Stimulated activated CD4-positive, alpha-beta T cell treated with anti-CD3 and anti-CD28 coated beads, Interleukin-12 subunit alpha, Interleukin-12 subunit beta, amount 100 ng/mL, for 48 hours (primary cell): ENCODE results near the gene CDH11.

Experiments used
- DNase-seq, 3 donors: peaks; one replicate each; pipeline ENCODE4 v3.0.0-alpha.2; 2020; ENCODE audit warnings: low read depth in 2 of 3, low spot score in 1 of 3

The CDH11 gene, protein sequence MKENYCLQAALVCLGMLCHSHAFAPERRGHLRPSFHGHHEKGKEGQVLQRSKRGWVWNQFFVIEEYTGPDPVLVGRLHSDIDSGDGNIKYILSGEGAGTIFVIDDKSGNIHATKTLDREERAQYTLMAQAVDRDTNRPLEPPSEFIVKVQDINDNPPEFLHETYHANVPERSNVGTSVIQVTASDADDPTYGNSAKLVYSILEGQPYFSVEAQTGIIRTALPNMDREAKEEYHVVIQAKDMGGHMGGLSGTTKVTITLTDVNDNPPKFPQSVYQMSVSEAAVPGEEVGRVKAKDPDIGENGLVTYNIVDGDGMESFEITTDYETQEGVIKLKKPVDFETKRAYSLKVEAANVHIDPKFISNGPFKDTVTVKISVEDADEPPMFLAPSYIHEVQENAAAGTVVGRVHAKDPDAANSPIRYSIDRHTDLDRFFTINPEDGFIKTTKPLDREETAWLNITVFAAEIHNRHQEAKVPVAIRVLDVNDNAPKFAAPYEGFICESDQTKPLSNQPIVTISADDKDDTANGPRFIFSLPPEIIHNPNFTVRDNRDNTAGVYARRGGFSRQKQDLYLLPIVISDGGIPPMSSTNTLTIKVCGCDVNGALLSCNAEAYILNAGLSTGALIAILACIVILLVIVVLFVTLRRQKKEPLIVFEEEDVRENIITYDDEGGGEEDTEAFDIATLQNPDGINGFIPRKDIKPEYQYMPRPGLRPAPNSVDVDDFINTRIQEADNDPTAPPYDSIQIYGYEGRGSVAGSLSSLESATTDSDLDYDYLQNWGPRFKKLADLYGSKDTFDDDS

DNA sequence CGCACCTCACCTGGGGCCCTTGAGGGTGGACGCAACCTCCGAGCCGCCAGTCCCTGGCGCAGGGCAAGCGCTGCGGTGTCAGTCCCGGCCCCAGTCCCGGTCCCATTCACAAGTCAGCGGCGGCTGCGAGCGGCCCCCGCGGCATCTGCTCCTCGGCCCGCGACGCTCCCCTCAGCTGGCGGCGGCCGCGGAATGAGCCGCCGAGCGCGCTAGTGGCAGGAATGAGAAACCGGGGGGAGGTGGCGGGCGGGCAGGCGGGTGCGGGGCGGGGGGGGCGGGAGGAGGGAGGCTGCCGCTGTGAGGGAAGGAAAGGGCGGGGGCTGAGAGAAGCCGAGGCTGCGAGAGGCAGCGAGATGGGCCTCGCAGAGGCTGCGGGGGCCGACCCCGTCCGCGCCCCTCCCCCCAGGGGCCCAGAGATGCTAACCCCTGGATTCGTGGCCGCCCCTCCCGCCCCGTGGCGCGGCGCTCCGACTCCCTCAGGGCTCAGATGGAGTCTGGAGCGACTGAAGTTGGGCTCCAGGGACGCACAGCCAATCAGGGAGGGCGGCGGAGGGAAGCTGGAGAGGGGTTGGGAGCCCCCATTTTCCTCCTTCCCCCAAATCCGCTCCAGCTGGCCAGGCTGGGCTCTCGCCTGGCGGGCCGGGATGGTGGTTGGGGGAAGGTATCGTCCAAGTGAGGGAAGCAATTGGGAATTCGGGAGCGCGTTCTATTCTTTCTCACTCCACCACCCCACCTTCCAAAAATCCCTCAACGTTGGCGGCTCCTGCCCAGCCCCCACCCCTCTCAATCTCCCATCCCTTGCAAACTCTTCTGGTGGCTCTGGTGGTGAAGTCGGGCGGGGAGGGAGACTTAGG is at the start of gene CDH11:
CDH11 (minus strand) TSS at position 194 of the 854 bp plus-strand sequence. CDS start 117,194 bp downstream, outside the sequence.
- DNase-seq: no peak

DNA sequence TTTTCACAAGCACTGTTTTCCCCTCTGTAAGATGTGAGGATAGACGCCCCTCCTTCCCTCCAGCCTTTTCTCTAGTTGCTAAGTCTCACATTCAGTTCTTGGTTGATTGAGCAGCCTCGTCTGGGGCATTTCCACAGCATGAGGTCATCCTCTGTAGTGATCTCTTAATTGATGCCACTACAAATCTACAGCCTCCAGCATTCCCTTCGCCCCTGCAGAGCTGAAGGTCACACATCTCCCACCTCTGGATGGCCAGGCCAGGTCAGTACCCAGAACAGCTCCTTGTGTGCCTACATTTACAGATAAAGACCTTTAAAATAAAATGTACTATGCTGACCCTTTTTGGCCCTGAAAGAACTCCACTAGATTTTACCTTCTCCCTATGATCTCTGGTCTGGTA is 32.5 kb upstream of the CDH11 start:
- DNase-seq: no peak

DNA sequence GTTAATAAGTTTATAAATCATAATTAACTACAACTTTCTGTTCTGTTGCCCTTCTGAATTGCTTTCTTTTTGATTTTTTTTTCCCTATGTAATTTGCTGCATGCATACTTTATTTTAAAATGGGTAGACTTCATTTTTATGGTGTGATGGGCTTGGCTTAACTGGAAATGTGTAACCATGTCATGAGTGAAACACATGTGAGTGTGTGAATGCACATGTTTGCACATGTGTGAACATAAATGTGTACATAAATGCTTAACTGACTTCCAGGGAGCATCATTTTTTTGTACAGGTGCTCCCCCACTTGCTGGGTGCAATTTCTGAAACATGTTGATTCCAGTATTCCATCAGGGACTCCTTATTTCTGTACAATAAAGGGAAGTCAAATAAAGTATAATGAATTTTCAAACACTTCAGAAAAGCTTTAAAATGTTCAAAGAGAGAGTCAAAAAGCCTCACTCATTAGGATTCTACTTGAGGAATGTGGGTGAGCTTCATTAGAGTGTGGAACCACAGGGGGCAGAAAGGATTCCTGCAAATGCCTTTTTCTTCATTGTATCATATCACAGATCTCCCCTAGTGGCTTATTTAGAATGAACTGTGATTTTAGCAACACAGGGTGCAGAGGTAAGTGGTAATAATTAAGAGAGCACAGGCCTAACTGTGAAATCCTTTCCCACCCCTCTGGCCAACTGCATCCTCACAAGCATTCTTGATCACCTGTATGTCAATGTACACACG is 31.7 kb upstream of the CDH11 start:
- no peak for DNase-seq

DNA sequence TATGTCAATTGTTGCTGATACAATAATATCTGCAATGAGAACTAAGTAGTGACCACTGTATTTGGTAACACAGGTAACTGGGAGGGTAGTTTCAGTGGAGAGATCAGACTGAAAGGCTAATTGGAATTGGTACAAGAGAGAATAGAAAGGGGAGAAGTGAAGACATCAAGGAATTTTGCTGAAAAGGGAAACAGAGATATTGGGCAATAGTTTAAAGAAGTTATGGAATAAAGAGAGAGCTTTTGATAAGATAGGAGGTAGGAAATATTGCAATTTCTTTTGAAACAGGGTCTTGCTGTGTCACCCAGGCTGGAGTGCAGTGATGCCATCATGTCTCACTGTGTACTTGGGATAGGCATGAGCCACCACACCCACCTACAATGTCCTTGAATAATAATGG is 26.9 kb upstream of the CDH11 start:
- DNase-seq: no peak

DNA sequence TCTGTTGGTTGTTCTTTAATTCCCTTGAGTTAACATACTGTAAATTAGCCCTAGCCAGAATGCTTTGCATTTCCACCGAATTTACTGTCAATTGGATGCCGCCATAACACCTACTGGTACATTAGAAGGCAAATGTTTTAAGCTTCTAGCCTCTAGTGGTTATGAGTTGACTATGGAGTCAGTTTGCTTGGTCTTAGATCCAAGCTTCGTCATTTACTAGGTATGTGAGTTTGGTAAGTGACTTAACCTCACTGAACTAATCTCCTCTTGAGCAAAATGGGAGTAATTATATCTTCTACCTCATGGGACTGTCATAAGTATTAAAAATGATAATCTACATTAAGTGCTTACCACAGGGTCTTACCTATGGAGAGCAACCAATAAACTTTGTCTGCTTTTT is 20.4 kb upstream of the CDH11 start:
- no peak for DNase-seq

DNA sequence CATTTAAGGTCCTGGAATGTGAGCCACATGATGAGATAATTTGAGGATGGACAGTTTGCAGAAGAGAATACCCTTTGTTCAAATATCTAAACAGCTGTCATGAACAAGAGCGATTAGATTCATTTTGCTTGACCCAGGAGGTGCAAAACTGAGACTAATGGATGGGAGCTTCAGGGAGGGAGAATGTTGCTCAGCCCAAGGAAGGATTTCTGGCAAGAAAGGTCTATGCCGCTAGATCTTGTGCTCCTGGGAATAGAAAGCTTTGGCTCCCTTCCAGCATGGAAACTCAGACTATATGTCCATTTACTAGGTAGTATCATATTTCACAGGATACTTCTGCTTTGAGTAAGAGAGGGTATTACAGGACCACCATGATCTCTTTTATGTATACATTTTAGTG is 14.8 kb upstream of the CDH11 start:
- DNase-seq: no peak

DNA sequence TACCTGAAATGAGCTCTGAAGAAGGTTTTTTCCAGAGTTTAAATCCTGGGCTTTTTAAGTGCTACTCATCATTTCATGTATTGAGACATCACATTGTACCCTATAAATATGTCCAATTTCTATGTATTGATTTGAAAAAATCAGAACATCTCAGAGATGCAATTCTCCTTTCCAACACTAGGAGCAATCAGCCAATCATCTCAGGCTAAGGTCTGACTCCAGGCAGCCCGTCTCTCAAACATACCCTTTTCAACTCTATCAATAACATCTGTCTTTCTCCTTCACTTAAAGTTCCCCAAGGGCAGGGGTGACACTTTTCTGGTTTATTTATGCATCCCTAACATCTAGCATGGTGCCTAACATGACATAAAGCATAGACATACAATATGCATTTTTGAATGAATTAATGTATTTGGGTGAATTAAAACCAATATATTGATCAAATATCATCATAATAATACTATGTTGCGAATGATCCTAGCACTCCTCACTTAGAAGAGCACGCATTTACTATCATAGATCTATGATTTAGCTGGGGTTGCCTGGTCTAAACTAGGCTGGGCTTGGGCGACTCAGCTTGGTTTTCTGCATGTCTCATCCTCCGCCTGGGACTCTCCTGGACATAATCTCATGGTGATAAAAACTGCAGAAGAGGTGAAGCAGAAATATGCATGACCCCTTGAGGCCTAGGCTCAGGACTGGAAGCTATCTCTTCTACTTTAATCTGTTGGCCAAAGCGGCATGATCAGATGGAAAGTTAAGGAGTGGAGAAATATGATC is 5.2 kb upstream of the CDH11 start:
- DNase-seq: no peak

DNA sequence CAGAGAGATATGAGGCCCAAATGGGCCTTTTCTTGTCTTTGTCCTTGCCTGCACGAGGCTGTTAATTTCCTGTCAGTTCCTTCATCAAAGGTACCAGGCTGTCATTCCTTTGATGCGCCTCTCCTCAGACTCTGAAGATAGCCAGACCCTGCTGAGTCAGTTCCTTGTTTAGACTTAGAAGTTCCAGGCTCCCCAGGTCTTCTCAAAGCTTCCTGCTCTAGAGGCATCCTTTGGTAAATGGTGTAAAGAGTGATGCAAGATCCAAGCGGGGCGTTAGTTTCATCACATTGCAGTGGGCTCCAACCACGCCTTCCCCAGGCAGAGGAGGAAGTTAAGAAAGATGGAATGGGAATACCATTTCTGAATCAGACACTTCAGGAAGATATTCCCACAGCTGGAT is 4.0 kb upstream of the CDH11 start:
- no peak for DNase-seq

DNA sequence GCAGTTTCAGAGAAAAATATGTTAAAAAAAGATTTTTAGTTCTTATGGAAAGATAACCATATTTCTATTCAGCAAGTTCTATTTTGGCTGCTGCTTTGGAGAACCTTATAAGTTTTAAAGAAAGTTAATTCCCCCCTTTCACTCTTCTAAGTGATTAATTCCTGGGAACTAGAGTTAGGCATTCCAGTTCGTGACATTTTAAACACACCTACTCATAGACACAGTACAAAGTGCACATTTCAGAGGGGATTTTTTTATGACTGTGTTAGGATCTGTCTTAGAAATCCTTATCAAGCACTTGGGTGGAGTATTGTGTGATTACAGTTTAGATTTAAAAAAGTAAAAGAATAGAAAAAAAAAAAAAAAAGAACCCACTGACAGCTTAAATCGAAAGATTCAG is 3.5 kb upstream of the CDH11 start:
- DNase-seq: no peak

DNA sequence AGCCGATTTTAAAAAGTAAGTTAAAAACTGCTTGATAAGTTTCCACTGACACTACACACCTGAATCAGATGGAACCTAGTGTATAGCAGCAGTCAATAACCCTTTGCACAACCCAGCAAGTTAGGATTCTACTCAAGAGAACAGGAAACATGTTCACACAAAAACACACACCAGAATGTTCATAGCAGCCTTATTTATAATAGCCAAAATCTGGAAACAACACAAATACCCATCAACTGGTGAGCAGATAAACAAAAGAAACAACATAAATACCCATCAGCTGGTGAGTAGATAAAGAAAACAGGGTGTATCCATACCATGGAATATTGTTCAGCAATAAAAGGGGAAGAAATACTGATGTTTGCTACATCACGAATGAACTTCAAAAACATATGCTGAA is 2.7 kb upstream of the CDH11 start:
- DNase-seq: no peak

DNA sequence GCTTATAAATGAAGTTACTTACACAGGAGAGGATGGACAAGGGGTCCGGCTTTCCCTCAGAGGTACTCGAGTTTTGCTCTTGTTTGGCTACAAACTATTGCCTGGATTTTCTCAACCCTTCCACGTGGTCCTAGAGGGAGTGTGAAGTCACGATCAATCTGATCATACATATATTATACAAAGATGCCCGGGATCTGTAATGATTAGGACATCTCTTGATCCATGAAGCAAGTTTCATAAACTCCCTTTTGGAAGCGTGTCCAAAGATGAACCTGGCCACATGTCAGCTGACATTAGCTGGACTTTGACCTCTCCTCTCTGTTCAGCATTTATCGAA is 2.3 kb upstream of the CDH11 start:
- no peak for DNase-seq

DNA sequence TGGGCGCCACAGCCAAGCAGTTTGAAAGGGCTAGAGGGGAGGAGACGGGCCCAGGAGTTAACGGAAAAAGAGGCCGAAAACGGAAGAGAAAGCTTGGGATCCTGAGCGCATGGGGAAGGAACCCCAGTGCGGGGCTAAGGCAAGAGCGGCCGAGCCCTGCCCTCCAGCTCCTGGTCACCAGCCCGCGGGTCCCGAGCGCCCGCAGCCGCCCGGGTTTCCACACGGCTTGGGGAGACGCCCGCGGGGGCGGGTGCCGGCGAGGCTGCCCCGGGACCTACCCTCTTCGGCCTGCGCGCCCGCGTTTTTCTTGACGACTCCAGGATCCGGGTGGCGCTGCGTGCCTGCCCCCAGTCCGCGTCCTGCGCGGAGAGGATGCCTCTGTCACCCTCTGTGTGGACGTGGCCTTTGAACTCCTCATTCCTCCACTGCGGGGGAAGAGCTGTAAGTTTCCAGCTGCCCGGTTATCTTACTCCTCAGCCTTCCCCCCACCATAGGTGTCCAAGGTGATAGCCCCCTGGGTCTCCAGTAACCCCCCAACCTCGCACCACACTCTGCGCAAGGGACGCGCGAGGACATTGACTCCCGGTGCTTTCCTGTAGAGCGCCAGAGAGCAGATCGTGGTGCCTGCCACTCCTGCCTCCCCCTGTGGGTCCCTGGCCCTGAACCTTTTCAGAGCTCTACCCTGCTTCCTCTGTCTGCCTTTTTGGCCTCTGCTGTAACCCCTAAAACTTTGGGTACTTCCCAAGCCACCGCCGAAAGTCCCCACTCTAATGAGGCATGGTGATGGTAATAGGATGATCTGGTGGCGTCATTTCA is 1.7 kb upstream of the CDH11 start:
- no peak for DNase-seq

DNA sequence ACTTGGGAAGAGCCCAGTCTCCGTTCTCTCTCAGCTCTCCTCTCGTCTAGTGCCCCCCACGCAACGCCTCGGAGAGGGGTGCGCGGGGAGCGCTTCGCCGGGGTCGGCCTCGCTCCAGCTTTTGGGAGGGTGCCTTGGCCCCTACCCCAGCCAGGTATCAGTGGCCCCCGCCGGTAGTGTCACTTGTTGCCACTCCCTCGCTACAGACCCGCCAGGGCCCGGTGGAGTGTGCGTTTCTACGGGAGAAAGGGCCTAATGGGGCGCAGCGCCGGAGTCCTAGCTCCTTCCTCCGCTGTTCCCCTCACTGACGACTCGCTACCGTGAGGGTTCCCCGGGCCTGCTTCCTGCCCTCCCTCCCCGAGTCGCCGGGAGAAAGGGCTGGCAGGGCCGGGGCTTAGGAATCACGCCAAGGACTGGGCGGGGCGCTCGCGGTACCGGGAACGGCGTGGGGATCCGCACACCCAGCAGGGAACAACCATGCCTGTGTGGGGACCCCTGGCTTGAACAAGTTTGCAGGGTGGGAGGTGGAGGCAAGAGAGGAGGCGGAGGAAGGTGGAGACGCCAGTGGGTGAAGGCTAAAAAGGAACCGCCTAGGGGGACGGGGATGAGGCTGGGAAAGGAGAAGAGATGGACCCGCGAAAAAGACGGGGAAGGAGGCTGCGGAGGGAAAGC is 997 bp upstream of the CDH11 start:
- no peak for DNase-seq

DNA sequence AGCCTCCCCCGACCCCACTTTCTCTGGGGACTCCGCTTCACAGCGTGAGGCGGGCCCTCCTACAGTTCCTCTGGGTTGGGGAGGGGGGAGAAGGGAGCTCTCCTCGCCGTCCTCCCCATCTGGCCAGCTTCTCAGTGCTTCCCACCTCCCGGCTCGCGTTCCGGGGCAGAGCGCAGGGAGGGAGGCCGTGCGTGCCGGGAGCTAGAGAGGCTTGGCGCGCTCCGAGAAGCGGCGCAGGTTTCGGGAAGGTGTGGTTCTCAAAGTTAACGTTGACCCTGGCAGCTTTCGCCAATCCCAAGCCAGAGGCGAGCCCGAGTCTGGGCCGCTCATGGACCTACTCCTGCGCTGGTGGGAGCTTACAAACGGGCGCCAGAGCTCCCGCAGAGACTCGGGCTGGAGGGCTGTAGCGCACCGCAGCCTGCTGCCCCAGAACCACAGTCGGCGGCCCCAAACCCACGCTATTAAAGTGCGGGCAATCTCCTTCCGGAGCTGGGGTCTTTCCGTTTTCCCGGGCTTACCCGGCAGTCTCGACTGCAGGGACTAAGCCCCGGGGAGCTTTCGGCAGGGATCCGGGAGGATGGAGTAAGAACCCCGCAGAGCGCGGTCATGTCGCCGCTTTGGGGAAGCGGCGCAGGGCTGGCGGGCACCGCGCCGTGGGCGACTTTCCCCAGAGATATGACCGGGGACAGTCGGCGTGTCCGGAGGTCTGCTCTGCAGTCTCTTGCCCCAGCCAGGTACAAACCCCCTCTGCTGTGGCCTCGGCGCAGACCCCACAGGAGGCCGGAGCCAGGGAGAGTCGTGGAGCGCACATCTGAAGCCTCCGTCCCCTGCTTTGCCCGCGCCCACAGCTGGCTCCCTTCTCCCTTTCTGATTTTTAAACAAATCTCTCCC is 787 bp downstream of the CDH11 start:
- no peak for DNase-seq

DNA sequence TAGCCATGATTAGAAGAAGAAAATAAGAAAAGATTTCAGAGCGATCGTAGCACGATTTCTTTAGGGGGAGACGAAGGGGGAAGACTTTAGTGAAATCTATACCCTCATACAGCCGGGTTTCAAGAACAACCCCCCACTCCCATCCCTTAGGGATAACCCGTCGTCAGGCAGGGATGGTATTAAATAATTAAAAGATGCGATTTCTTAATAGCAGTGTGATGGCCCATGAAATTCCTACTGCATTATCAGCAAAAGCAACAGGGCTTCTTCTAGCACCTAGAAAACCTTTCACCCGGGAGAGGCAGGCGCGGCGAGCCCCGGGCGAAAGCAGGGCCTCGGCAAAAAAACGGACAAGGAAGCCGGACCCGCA is 1.4 kb downstream of the CDH11 start:
- DNase-seq: no peak

DNA sequence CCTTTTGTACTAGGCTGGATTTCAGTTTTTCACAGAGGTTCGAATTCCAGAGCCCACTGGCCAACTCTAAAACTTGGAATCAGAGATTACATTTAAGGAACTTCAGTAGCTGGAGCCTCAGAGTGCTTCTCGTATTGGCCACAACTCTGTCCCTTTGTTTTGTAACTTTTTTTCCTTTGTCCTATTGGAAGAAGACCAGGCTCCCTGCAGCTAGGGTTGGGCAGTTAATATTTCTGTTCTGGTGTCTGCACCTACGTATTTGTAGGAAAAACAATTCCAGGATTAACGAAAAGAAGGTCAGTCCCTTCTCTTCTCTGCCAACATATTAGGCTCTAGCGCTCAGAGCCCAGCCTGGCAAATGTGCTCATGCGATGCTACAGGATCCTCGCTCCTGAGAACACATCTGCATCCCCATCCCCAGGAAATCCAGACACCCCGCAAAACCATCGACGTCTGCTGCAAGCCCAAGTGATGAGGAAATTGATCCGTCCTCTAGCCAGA is 1.9 kb downstream of the CDH11 start:
- no peak for DNase-seq

DNA sequence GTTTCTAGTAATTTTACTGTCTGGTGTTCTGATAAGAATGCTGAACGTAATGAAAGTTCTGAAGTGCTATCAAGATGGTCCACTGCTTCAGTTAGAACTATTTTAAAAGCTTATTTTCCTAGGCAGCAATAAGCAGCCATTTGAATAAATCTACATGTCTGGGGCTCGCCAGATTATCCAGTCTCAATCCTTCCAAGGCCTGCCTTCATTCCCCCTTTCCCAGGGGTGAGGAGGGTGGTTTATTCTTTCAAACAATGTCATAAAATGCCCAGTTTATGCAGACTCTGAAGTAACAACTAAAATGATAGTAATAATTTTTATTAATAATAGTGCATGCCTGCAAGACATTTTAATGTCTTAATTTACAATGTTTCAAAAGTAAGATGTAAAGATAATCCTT is 2.4 kb downstream of the CDH11 start:
- no peak for DNase-seq

DNA sequence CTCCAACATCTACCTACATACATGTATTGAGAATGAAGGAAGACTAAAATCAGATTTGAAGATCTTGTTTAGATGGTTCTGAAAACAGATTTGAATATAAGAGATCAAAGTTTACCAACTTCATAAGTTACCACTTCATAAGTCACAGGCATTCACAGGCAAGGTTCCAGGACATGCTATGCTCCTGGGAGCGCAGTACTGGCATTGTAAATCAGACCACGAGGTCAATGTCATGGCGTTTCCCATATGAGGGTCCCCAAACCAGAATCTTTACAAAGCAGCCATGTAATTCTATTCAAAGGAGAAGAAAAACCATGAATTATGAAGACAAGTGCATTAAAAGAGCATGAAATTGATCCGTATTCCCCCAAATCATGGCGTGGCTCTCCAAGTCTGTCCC is 3.0 kb downstream of the CDH11 start:
- DNase-seq: no peak
